Psoas muscle (tissue), 8 donors: ENCODE data around the gene LMX1A. TPM values are rescaled to one million over a fixed set of nuclear protein-coding genes. Genes with fewer than 3 reads are reported as not detected.

Experiments used
- ATAC-seq, 4 donors: fragments of 200-7000 bp; cut with Tn5 transposase; one replicate each; pipeline ENCODE4 v1.9.1; 2020; ENCODE audit warnings: moderate library complexity in 3 of 4, mild to moderate bottlenecking in 2 of 4
- DNase-seq, 2 donors: peaks; one replicate each; pipeline ENCODE4 v3.0.0-alpha.2; 2020
- H3K27ac ChIP-seq: fragments of 200-600 bp; one replicate; pipeline ENCODE4 v1.8.0; 2022
- H3K27me3 ChIP-seq, 3 donors: fragments of 200-600 bp in 1 of 3; one replicate each; pipeline versions ENCODE4 v1.6.1 to v1.8.0; 2013 to 2022; ENCODE audit warnings: low read length in 2 of 3, mild to moderate bottlenecking in 2 of 3, moderate library complexity in 1 of 3; ENCODE audit not compliant: insufficient read depth in 3 of 3
- H3K36me3 ChIP-seq, 2 donors: fragments of 200-600 bp in 1 of 2; one replicate each; pipeline versions ENCODE4 v1.6.1 to v1.8.0; 2013 to 2022; ENCODE audit warnings: low read depth in 1 of 2, mild to moderate bottlenecking in 1 of 2, moderate library complexity in 1 of 2; ENCODE audit not compliant: insufficient read depth in 1 of 2
- H3K4me1 ChIP-seq: fragments of 200-600 bp; one replicate; pipeline ENCODE4 v1.8.0; 2022
- H3K4me3 ChIP-seq: fragments of 200-600 bp; one replicate; pipeline ENCODE4 v1.8.0; 2022; ENCODE audit warnings: mild to moderate bottlenecking
- H3K9me3 ChIP-seq: fragments of 200-600 bp; one replicate; pipeline ENCODE4 v1.8.0; 2022
- WGBS, 3 donors: extraction: QIAGEN DNeasy Blood & Tissue Kit; methylation state at CpG; one replicate each; pipeline versions ENCODE4 v1.1.6 to v1.1.7; 2013; 5-methylcytosine and 5-hydroxymethylcytosine counted together
- intact Hi-C, 2 donors: fragments of 100-400 bp; cut with DNase I; formaldehyde crosslinking; loops; one replicate each; pipeline versions ENCODE4 v1.11.0 to v1.14.2; 2022
- polyA plus RNA-seq, 3 donors: library from polyadenylated mRNA; stranded (reverse); fragments of 200-250 nt; gene quantifications; one replicate each; pipeline ENCODE4 v1.2.3, GENCODE V29; 2013
- total RNA-seq, 4 donors: library from RNA; stranded (reverse); fragmentation: NEBNext Ultra II Directional in 2 of 4; extraction: Animal tissue kit (Norgen Biotek cat#: 25700) in 2 of 4; gene quantifications; one replicate each; pipeline versions ENCODE4 v1.2.1 to v1.2.4, GENCODE V29; 2021 to 2023
- TF ChIP-seq, protein P1 (sequence below): fragments of 200-600 bp; IDR thresholded peaks from one replicate; pipeline ENCODE4 v1.8.0; 2022; ENCODE audit warnings: antibody characterized with exemption
- donor health status: healthy with polysubstance abuse.
- donor health status: DM: no; HTN: no; CAD: no; lungs with moderate emphysema.
- donor health status: Bipolar disorder and iron deficiency.
- donor health status: healthy.
- donor health status: DM: yes; HTN: yes; CAD: no.
- donor health status: DM: no; HTN: no; CAD: no.
- donor health status: DM: no; HTN: no; CAD: no.
- donor health status: DM: yes; HTN: yes; CAD: no.

Gene LMX1A
- total and polyA plus RNA-seq, 7 donors, result 0.04 to 0.36 (median 0.16) TPM; not detected in 3

DNA sequence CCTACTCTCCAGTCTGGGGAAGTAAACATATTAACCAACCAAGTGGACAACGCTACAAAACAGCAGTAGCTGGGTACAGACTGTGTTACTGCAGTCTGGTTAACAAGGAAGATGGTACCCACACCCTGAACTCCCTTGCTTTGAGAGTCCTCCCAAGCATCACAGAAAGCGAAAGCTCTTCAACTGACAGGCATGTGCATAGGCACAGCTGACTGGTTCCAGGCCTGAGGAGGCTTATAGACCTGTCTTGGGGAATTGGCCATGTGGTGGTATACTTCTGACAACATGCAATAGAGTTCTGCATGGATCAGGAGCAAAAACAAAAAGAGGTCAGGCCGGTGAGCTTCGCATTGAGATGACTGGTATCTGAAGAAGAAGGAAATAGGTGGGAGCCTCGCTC lies 17.4 kb downstream of the LMX1A start:
- no peak overlapping the region for H3K27ac ChIP-seq
- ATAC-seq (no peak), DNase-seq (no peak)
- TF ChIP-seq, protein P1, sequence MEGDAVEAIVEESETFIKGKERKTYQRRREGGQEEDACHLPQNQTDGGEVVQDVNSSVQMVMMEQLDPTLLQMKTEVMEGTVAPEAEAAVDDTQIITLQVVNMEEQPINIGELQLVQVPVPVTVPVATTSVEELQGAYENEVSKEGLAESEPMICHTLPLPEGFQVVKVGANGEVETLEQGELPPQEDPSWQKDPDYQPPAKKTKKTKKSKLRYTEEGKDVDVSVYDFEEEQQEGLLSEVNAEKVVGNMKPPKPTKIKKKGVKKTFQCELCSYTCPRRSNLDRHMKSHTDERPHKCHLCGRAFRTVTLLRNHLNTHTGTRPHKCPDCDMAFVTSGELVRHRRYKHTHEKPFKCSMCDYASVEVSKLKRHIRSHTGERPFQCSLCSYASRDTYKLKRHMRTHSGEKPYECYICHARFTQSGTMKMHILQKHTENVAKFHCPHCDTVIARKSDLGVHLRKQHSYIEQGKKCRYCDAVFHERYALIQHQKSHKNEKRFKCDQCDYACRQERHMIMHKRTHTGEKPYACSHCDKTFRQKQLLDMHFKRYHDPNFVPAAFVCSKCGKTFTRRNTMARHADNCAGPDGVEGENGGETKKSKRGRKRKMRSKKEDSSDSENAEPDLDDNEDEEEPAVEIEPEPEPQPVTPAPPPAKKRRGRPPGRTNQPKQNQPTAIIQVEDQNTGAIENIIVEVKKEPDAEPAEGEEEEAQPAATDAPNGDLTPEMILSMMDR, result no peak
- intact Hi-C loops, result no loop called here
- H3K36me3 ChIP-seq, result no peaks in the 10 kb centered on the region
- WGBS, 3 donors, result 95% methylated on average over 5 of the region's 5 CpGs
- no peaks in the 10 kb centered on the region for H3K4me1 ChIP-seq
- H3K9me3 ChIP-seq, result no peaks in the 10 kb centered on the region
- H3K27me3 ChIP-seq, result peaks cover 0 to 10% (median 0%) of the 10 kb centered on the region in 3 donors
- H3K4me3 ChIP-seq, result no peak overlapping the region

DNA sequence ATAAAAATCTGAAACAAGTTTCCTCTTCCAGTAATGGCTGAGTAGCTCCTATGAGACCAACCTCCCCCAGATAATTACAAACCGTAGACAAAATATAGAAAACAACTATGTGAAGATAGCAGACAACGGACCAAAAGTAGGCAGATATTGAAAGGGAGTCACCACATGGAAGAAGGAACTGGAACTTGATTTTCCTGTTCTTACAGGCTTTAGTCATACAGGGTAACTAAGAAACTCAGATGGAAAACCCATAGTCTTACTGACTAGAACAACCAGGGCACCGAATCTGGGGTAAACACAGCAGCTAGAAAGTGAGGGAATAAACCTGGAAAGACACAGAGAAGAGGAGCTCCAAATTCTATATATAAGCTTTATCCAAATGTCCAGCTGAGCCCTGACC lies 26.0 kb downstream of the LMX1A start:
- no peak for ATAC-seq
- H3K9me3 ChIP-seq, result no peaks in the 10 kb centered on the region
- TF ChIP-seq, protein P1, result no peak
- H3K27me3 ChIP-seq, result no peaks in the 10 kb centered on the region
- H3K27ac ChIP-seq, result no peak overlapping the region
- no peak for DNase-seq
- H3K4me3 ChIP-seq, result no peak overlapping the region
- 56 to 80% (median 75%) methylated on average over 3 of the region's 3 CpGs for WGBS, 3 donors
- no peaks in the 10 kb centered on the region for H3K36me3 ChIP-seq
- intact Hi-C loops, result no loop called here
- H3K4me1 ChIP-seq, result no peaks in the 10 kb centered on the region

DNA sequence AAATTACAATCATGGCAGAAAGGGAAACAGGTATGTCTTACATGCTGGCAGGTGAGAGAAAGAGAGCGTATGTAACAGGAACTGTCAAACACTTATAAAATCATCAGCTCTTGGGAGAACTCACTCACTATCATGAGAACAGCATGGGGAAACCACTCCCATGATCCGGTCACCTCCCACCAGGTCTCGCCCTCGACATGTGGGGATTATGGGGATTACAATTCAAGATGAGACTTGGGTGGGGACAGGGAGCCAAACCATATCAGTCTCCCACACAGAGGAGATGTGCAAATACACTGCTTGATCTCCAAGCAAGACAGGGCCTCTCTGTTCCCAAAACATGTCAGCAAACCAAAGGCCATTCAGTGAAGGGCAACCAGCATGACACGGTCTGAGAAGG lies 27.4 kb downstream of the LMX1A start:
- Histone ChIP-seq H3K4me1 (no peaks in the 10 kb centered on the region), H3K27ac (no peak overlapping the region), H3K36me3 (no peaks in the 10 kb centered on the region), H3K4me3 (no peak overlapping the region), H3K9me3 (no peaks in the 10 kb centered on the region), H3K27me3 (no peaks in the 10 kb centered on the region)
- ATAC-seq, result no peak
- intact Hi-C loops, result no loop called here
- no peak for DNase-seq
- WGBS, 3 donors, result 79 to 84% (median 80%) methylated on average over 5 of the region's 5 CpGs
- TF ChIP-seq, protein P1, result no peak

DNA sequence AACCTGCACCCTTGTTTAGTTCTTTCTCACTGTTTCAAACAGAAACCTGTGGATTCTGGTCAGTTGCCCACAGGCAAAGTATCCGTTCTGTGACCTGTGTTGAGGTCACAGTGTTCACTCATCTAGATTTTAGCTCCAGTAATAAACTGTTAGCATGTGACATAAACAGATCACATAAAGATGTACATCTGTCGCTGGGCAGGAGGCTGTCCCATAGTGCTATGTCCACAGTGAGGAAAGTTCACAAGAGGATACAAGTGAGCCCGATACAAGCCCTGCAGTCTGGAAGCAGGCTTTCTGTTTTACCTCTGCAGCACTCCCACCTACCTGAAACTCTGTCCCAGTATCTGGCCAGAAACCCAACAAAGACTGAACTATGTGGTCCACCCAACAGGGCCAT lies 28.4 kb downstream of the LMX1A start:
- TF ChIP-seq, protein P1, result no peak
- Histone ChIP-seq H3K36me3 (no peaks in the 10 kb centered on the region), H3K4me1 (no peaks in the 10 kb centered on the region), H3K27ac (no peak overlapping the region), H3K27me3 (peaks cover 0 to 1% (median 0%) of the 10 kb centered on the region in 3 donors), H3K9me3 (no peaks in the 10 kb centered on the region), H3K4me3 (no peak overlapping the region)
- DNase-seq (no peak), ATAC-seq (no peak)
- WGBS, 3 donors, result 40 to 56% (median 53%) methylated on average over 3 of the region's 3 CpGs
- intact Hi-C loops, result no loop called here

DNA sequence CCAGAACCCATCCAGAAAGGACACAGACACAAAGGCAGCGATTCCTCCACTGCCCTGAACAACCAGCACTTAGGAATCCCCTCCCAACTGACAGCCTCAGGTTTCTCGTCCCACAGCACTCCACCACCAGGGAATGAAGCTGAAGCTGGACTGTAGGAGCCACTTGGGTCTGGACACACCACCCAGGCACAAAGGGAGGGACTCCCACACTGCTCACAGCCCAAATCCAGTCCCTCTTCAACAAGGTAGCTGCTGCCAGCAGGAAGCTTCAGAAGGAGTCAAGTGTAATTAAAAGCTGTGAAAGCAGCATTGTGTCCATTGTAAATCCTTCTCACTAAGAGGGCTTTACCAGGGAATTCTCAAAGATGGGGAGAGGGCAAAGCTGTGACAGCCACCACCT lies 29.0 kb downstream of the LMX1A start:
- Histone ChIP-seq H3K27me3 (peaks cover 0 to 1% (median 0%) of the 10 kb centered on the region in 3 donors), H3K27ac (no peak overlapping the region), H3K4me1 (no peaks in the 10 kb centered on the region), H3K9me3 (no peaks in the 10 kb centered on the region), H3K36me3 (no peaks in the 10 kb centered on the region), H3K4me3 (no peak overlapping the region)
- intact Hi-C loops, result no loop called here
- ATAC-seq (no peak), DNase-seq (no peak)
- WGBS, 3 donors, result 83 to 92% (median 86%) methylated on average over 2 of the region's 2 CpGs
- TF ChIP-seq, protein P1, result no peak
